Measurements from ENCODE around the gene ABHD4.
A peak's percentile ranks its signal among the peaks of the same experiment; 100 is the strongest.
"Not testable (repeated sequence)": the region's sequence is repeated elsewhere in the genome, so short reads cannot be mapped to it uniquely, and the experiment has no call there.

Gene ABHD4

DNA sequence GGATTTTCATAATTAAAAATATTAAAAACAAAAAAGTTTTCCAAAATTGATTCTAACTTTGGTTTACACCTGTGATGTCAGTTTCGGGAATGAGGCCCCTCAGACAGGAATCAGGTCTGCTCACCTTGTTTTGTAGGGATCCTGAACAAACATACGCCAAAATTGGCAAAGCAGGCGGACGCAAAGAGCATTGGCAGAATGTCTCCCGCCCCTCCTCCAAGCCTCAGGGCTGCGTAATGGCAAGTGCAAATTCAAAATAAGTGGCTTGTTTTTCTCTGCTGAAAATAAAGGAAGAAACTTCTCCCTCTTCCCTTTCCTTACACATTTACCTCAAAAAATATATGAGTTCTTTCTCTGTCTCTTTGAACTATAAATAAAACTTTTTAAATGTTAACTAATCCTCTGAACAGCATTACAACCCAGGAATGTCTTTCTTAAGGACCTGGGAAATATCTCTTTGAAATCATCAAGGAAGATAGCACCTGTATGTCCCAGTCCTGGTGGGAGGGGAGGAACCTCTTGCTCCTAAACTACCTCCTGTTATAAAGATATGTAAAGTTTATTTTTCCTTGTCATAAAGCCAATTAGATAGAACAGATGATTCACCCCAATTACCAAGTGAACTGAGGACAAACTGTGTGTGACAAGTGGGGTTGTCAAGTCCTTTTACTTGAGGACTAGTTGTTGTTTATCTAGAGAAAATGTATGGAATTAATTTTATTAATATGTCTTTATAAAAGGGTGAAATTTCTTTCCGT lies 29.6 kb downstream of the ABHD4 start:
- no peak for DNase-seq (ENCODE audit: low read depth in 2 of 2)

DNA sequence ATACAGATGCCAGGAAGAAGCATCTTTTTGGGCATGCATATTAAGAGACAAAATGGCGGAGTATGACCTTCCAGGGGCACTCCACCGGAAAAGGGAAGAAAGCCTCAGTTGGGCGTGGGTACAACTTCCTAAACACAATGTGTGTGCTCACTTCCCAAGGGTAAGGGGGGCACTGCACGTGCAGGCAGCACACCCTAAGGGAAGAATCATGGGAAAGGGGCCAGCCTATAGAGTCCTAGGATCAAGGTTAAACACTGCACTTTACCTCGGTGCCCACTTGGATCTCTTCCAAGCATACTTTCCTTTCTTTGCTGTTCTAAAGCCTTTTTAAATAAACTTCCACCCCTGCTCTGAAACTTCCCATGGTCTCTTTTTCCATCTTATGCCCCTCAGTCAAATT lies 31.3 kb downstream of the ABHD4 start:
- no peak for DNase-seq (ENCODE audit: low read depth in 2 of 2)

DNA sequence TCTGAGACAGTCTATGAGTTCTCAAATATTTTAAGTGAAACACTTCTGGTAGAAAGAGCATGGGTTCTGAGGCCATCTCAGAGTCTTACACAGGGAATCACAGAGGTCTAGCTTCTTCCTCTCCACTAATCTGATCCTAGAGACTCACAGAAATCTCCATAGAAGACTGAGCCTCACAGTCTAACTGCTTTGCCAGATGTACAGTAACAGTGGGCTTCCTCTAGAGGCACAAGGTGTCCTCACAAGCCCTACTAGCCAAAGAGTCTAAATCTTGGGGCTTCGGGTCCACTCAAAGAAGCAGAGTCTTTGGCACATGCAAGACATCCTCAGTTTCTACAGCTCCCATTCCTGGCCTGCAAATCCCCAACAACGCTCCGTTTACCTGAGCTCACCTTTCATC lies 32.0 kb downstream of the ABHD4 start:
- no peak for DNase-seq (ENCODE audit: low read depth in 2 of 2)

DNA sequence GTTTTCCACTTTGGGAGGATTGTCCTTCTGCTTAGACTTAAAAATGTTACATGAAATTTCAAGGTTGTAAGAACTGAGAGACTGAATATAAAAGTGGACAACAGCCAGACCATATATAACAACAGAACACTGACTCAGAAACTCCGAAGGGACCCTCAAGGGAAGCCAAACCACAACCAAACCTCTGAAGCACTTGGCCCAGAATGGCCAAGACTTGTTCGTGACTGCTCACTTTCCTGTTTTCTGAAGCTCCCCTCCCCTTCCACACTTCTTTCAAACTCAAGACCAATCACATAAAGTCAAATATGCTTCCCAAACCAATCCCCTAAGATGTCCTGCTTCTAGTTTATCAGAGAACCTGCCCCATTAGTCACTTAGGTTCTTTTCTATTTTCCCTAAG lies 32.4 kb downstream of the ABHD4 start:
- DNase-seq (ENCODE audit: low read depth in 2 of 2), result no peak

DNA sequence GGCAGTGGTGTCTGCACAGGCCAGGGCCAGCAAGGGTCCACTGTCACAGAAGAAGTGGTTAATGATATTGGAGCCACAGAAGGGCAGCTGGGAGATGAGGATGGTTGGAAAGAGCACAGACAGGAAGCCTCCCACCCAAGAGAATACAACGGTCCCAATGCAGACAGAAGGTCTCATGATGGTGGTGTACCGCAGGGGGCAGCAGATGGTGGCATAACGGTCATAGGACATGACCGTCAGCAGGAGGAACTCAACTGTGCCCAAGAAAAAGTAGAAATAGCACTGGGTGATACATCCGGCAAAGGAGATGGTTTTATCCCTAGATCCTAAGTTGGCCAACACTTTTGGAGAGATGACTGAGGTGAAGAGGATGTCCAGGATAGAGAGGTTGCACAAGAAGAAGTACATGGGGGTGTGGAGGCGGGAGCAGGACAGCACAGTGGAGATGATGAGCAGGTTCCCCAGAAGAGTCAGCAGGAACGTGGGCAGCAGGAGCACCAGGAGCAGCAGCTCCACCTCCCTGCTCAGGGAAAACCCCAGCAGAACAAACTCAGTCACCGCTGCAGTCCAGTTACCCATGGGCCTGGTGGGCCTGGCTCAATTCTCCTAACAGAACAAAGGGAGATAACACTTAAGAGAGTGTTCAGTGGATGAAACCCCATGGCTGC lies 36.3 kb downstream of the ABHD4 start:
- no peak for DNase-seq (ENCODE audit: low read depth in 2 of 2)

DNA sequence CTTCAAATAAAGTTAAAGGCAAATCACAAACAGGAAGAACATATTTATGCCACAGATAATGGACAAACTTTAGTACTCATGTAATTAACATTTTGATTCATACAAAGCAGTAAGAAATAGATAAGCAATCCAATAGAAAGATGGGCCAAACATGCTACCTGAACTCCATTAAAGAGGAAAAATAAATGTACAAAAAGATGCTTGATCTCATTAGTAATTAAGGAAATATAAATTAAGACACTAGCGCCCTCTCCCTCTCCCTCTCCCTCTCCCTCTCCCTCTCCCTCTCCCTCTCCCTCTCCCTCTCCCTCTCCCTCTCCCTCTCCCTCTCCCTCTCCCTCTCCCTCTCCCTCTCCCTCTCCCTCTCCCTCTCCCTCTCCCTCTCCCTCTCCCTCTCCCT lies 37.9 kb downstream of the ABHD4 start:
- not testable (repeated sequence) for DNase-seq (ENCODE audit: low read depth in 2 of 2)

DNA sequence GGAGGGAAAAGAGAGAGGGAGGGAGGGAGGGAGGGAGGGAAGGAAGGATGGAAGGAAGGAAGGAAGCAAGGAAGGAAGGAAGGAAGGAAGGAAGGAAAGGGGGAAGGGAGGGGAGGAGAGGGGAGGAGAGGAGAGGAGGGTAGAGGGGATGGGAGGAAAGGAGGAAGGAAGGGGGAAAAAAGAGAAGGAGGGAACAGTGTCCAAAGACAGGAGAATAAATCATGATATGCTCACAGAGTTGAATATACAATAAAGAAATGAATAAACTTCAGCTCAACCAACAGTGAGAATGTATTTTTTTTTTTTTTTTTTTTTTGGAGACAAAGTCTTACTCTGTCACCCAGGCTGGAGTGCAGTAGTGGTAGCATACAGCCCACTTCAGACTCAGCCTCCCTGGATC lies 42.1 kb downstream of the ABHD4 start:
- no peak for DNase-seq (ENCODE audit: low read depth in 2 of 2)

DNA sequence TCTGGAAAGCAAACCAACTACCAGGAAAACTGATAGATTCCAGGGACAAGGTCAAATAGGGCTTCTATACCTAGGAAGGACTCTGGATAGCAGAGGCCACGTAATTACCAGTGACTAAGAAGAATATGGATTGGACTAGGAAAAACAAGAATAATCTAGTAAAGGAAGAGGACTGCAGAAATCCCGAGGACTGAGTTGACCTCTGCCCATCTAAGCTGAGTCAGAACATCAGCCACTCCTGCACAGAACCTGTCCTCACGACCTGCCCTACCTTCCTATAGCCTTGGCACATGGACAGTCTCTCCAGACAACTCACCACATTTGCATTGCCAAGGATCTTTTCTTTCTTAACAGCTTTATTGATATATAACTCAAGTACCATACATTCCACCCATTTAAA lies 43.7 kb downstream of the ABHD4 start:
- no peak for DNase-seq (ENCODE audit: low read depth in 2 of 2)

DNA sequence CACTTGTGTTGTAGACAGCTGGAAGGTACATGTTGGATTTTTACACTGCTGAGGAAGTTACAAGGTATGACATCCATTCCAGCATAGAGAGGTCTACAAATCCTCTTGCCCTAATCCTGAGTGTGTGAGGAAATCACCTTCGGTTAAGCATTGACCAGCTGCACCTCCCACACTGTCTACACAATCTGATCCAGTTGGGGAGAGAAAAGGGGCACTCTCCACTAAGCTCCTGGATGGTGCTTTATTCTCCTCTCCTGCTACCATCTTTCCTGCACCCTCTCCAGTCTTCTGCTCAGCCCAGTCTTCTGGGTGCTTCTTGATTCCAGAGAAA lies 46.2 kb downstream of the ABHD4 start, which contains the start of gene OR6J1:
Gene OR6J1 (minus strand): TSS at position 48 of the 331 bp plus-strand sequence. CDS start 9,541 bp downstream, outside the sequence.
- DNase-seq (ENCODE audit: low read depth in 2 of 2), result no peak

DNA sequence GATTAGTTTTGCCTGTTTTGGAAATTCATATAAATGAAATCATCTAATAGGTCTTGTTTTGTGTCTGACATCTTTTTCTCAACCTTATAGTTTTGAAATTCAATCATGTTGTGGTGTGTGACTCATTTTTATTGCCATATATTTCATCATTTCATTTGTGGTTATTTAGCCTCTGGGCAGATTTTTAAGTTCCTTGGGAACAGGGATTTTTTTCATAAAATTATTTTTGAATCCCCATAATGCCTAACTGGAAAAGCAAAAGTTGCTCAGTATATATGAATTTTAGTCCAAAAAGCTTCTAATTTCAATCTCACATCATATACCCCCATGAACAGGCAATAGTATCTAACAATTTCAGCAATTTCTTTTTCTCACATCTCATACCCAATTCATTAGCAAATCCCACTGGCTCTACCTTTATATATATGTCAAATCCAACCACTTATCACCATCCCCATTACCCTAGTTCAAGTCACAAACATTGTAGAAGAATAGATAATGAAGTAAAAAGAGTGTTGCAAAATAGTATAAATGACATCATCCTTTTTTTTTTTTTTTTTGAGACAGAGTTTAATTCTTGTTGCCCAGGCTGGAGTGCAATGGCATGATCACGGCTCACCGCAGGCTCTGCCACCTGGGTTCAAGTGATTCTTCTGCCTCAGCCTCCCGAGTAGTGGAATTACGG lies 48.6 kb downstream of the ABHD4 start:
- no peak for DNase-seq (ENCODE audit: low read depth in 2 of 2)

DNA sequence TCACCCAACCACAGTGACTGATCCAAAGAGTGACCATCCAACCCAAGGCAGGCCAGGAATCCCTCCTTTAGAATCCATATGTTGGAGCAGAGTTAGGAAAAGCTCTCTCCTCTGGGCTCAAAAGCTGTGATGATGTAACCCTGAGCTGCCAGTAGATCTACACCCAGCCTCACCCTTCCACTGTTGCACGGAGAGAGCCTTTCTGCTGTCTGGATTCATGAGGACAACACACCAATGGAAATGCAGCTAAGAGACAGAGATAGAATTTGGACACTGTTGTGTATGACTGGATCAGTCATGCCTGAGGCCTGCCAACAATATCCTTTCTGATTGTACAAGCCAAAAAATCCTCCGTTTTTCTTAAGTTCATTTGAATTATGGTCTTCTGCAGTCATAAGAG lies 50.4 kb downstream of the ABHD4 start:
- no peak for DNase-seq (ENCODE audit: low read depth in 2 of 2)

DNA sequence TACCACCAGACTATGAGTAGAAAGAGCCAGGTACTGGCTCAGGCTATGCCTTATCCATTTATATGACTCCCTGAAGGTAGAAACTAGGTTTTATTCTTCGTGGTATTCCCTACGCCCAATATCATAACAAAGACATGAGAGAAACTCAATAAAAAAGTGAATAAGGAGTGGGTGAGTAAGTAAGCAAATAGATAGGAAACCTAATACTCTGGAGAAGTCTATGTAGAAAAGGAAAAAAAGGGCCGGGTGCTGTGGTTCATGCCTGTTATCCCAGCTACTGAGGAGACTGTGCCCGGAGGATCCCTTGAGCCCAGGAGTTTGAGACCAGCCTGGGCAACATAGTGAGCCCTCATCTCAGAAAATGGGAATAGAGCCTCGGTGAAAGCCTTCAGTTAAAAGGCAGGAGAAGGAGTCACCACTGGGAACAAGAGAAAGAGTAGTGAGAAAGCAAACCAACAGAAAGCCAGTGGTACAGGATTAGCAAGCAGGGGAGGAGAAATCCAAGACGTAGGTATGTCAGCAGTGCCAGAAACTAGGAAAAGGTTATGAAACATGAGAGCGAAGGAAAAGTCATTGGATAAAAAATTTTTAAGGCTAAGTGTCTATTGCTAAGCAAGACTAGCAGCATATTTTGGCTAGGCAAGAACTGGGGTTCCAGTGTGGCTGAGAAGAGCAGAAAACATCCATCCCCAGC lies 52.1 kb downstream of the ABHD4 start:
- no peak for DNase-seq (ENCODE audit: low read depth in 2 of 2)

DNA sequence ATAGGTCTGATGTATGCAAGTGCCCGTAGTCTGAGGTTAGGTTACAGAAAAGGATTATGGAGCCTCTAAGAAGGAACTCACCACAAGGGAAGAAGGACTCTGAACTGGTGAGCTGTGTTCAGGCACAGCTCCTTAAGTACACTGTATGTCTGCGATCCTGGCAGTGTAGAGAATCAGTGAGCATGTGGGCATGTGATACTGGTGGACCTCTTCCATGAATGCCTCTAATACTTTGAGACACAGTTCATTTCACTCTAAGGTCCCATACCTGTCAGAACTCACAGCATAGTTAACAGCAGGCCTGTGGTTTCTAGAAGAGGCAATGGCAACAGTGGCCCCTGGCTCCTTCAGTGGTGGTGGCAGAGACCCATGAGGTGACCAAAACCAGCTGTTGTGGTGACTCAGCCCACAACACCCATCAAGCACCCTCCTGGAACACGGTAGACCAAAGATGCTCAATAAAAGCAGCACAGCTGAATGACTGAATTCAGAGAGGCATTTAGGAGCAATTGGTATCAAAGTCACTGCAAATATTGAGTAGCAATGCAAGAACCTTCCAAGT lies 52.9 kb downstream of the ABHD4 start:
- DNase-seq (ENCODE audit: low read depth in 2 of 2), result no peak

DNA sequence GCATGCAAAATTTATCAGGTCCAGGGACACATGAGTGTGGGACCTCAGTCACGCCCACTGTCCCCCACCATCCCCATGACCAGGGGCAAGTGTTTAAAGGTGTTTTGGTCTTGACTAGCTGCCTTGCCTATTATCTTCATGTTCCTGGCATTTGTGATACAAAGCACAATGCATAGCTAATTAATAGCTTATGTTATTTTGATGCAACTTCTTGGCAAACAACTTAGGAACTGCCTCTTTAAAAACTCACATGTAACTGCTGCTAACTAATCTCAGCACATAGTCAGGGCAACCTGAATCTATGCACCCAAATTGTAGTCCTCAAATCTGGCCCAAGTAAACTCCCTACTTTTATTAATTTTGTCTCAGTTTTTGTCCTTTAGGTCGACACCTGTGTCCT lies 53.5 kb downstream of the ABHD4 start:
- DNase-seq (ENCODE audit: low read depth in 2 of 2), result no peak

DNA sequence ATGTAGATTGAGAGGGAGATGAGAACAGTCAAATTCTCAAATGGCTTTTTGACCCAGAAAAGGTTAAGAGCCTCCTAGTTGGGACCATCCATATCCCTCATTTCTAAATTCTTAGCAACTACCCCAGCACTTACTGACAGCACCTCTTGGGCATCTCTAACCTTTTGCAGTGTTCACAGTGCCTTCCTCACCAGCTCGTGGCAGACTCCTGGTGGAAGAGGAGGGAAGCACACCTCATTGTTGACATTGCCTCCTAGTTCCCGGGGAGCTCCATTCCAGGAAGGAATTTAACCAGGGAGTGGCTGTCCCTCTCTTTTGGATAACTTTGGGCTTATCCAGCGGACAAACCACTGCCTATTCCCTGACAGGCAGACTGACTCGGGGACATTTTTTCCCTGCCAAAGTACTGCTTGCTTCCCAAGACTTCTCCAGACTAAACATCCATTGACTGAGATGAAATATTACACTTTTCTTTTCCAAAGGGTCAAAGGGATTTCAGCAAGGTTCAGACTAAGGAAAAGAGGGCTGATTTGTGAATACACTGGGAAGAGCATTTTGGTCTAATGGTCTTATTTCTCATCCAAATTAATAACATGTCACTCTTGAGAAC lies 55.0 kb downstream of the ABHD4 start:
- DNase-seq (ENCODE audit: low read depth in 2 of 2), result peak; percentile 7 to 21

DNA sequence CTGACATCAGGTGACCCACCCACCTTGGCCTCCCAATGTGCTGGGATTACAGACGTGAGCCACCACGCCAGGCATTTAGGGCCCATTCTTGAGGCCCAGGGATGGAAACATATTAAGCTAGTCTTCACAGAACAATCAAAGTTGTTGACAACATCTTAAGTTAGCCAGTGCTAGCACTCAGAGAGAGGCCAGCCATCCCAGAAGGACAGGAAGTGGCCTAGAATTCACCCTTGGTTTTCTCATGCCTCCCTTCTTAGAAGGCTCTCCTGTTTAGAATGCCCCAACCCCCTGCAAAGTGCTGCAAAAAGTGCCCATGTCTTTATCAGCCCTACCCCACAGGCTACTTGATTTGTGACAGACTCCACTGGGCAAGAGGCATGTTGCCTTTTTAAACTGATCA lies 58.1 kb downstream of the ABHD4 start:
- DNase-seq (ENCODE audit: low read depth in 2 of 2), result no peak

DNA sequence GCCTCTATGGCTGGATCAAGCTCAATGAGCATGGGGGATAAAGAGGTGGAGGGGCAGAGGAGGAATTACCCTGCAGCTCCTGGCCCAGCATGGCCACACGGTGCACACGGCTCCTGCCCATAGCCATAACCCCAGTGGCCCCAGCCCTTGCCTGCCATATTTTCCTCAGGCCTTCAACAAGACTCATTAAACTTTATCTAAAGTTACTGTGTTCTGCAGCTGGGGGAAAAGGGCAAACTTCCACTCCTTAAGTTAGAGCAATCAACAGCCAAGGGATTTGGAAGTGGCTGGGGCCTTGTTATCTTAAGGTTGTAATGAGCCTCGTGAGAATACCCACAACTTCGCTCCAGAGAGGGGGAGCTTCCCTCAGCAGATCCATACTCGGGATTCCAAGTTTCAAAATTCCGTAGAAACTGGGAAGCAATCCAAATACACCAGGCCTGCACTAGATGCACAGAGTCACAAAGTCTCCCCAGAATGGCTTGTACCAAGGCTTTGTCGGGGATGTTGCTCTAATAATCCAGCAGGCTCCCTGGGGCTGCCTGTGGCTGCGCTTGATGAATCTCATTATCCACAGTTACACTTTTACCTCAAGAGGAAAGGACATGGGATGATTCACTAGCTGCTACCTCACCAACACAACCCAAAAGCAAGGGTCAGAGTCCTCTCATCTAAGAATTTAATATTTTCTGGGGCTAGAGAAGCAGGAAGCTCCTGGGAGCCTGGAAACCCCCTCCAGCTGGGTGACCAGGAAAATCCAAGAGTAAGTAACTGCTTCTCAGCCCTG lies 59.0 kb downstream of the ABHD4 start:
- DNase-seq (ENCODE audit: low read depth in 2 of 2), result no peak

DNA sequence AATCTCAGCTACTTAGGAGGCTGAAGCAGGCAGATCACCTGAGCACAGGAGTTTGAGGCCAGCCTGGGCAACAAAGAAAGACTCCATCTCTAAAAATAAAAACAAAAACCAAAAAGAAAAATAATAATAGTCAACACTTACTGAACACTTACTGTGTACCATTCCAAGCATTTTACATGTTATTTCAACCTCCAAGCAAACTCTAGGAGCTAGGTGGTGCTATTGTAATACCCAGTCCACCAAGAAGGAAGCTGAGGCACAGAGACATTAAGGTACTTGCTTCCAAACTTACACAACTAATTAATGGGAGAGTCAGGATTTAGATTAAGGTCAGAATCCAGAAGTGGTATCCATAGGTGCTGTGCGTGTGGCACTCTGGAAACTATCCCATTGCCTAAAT lies 59.8 kb downstream of the ABHD4 start:
- DNase-seq (ENCODE audit: low read depth in 2 of 2), result no peak

DNA sequence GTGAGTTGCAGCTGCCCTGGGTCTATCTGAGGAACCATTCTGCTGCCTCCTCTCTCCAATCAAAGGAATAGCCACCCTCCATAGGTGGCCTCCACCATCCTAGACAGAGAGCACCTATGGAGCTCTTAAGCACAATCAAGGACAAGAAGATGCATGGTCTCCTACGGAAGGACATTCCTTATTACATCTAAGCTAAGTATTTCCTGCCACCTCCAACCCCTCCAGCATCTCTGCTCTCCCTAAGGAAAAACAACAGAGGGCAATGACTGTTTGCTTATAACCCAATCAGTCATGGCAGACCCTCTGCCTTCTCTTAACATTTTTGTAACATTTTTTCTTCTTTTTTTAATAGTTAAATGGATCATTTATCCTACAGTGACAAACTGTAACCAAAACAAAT lies 60.8 kb downstream of the ABHD4 start:
- no peak for DNase-seq (ENCODE audit: low read depth in 2 of 2)

DNA sequence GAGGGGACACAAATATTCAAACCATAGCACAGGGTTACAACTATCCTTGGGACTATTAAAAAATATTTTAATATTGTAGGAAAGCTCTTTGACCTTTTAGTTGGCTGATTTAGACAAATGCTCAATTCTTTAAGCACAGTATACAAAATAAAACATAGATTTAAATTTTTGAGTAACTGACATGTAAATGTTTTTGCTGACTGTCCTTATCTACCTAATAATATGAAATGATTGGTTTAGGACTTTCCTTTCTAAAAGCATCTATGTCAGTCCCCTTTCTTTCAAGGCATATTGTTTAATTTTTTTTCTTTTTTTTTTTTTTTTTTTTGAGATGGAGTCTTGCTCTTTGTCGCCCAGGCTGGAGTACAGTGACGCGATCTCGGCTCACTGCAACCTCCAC lies 62.6 kb downstream of the ABHD4 start:
- no peak for DNase-seq (ENCODE audit: low read depth in 2 of 2)
